ENCODE data around the gene GRIA3.

The GRIA3 gene

GRCh38 chrX:123230798-123231197 is 46.7 kb downstream of the GRIA3 start:
- H3K4me3 ChIP-seq (ENCODE audit: insufficient read depth in 1 of 2, low read depth in 1 of 2, low read length in 2 of 2), result no peak overlapping the region
- no CpG with 5 or more reads among the region's 2 CpGs for WGBS
- DNase-seq, result no peak
- no peak overlapping the region for H3K18ac ChIP-seq (ENCODE audit: low read depth in 1 of 2, low read length in 2 of 2)
- no peak overlapping the region for H3K9ac ChIP-seq (ENCODE audit: low read length)
- no peaks in the 10 kb centered on the region for H3K4me1 ChIP-seq (ENCODE audit: control insufficient read depth, insufficient read depth, low read depth, low read length)
- H2AFZ ChIP-seq (ENCODE audit: low read depth, low read length), result no peak overlapping the region
- no peak overlapping the region for H3K4me2 ChIP-seq (ENCODE audit: low read length, poor library complexity, severe bottlenecking)
- no peak overlapping the region for H2BK15ac ChIP-seq (ENCODE audit: low read depth, poor library complexity, severe bottlenecking)
- no peaks in the 10 kb centered on the region for H3K36me3 ChIP-seq (ENCODE audit: control insufficient read depth in 1 of 2, insufficient read depth in 2 of 2, low read depth in 1 of 2, low read length in 2 of 2)
- no peaks in the 10 kb centered on the region for H3K9me3 ChIP-seq (ENCODE audit: control insufficient read depth, low read length)
- no peaks in the 10 kb centered on the region for H3K27me3 ChIP-seq (ENCODE audit: control insufficient read depth in 1 of 2, insufficient read depth in 1 of 2, low read length in 2 of 2)
- no peak overlapping the region for H2BK5ac ChIP-seq (ENCODE audit: low read depth, low read length, poor library complexity, severe bottlenecking)
- H2BK12ac ChIP-seq (ENCODE audit: low read length in 2 of 2), result no peak overlapping the region
- H2AK5ac ChIP-seq (ENCODE audit: low read length, severe bottlenecking), result no peak overlapping the region
- H3K23ac ChIP-seq (ENCODE audit: low read length in 2 of 2), result no peak overlapping the region
- H3K14ac ChIP-seq (ENCODE audit: low read length in 2 of 2), result no peak overlapping the region
- H4K8ac ChIP-seq (ENCODE audit: low read length), result no peak overlapping the region
- H2BK120ac ChIP-seq (ENCODE audit: low read depth, low read length), result no peak overlapping the region
- H3K4ac ChIP-seq (ENCODE audit: low read depth in 1 of 2, low read length in 2 of 2), result no peak overlapping the region
- H4K91ac ChIP-seq (ENCODE audit: low read length), result no peak overlapping the region
- H3K79me1 ChIP-seq (replicated peaks; ENCODE audit: low read length, poor library complexity, severe bottlenecking), result no peaks in the 10 kb centered on the region
- H3K27ac ChIP-seq (ENCODE audit: low read length, poor library complexity, severe bottlenecking), result no peak overlapping the region

GRCh38 chrX:123236859-123237258 is 52.8 kb downstream of the GRIA3 start:
- H3K4ac ChIP-seq (ENCODE audit: low read depth in 1 of 2, low read length in 2 of 2), result no peak overlapping the region
- no peak overlapping the region for H2BK15ac ChIP-seq (ENCODE audit: low read depth, poor library complexity, severe bottlenecking)
- no peak overlapping the region for H3K23ac ChIP-seq (ENCODE audit: low read length in 2 of 2)
- H4K8ac ChIP-seq (ENCODE audit: low read length), result no peak overlapping the region
- no peak overlapping the region for H3K18ac ChIP-seq (ENCODE audit: low read depth in 1 of 2, low read length in 2 of 2)
- H3K4me2 ChIP-seq (ENCODE audit: low read length, poor library complexity, severe bottlenecking), result no peak overlapping the region
- H2BK5ac ChIP-seq (ENCODE audit: low read depth, low read length, poor library complexity, severe bottlenecking), result no peak overlapping the region
- H4K91ac ChIP-seq (ENCODE audit: low read length), result no peak overlapping the region
- no peak overlapping the region for H2BK120ac ChIP-seq (ENCODE audit: low read depth, low read length)
- H3K27me3 ChIP-seq (ENCODE audit: control insufficient read depth in 1 of 2, insufficient read depth in 1 of 2, low read length in 2 of 2), result no peaks in the 10 kb centered on the region
- no peak overlapping the region for H3K9ac ChIP-seq (ENCODE audit: low read length)
- H2BK12ac ChIP-seq (ENCODE audit: low read length in 2 of 2), result no peak overlapping the region
- no peaks in the 10 kb centered on the region for H3K4me1 ChIP-seq (ENCODE audit: control insufficient read depth, insufficient read depth, low read depth, low read length)
- no peak overlapping the region for H2AFZ ChIP-seq (ENCODE audit: low read depth, low read length)
- H3K9me3 ChIP-seq (ENCODE audit: control insufficient read depth, low read length), result no peaks in the 10 kb centered on the region
- no peaks in the 10 kb centered on the region for H3K36me3 ChIP-seq (ENCODE audit: control insufficient read depth in 1 of 2, insufficient read depth in 2 of 2, low read depth in 1 of 2, low read length in 2 of 2)
- no peaks in the 10 kb centered on the region for H3K79me1 ChIP-seq (replicated peaks; ENCODE audit: low read length, poor library complexity, severe bottlenecking)
- H2AK5ac ChIP-seq (ENCODE audit: low read length, severe bottlenecking), result no peak overlapping the region
- no peak for DNase-seq
- no peak overlapping the region for H3K14ac ChIP-seq (ENCODE audit: low read length in 2 of 2)
- no peak overlapping the region for H3K27ac ChIP-seq (ENCODE audit: low read length, poor library complexity, severe bottlenecking)
- H3K4me3 ChIP-seq (ENCODE audit: insufficient read depth in 1 of 2, low read depth in 1 of 2, low read length in 2 of 2), result no peak overlapping the region

GRCh38 chrX:123237271-123237670 is 53.2 kb downstream of the GRIA3 start:
- H2BK5ac ChIP-seq (ENCODE audit: low read depth, low read length, poor library complexity, severe bottlenecking), result no peak overlapping the region
- no peak overlapping the region for H2AK5ac ChIP-seq (ENCODE audit: low read length, severe bottlenecking)
- no peak overlapping the region for H2BK12ac ChIP-seq (ENCODE audit: low read length in 2 of 2)
- H3K9ac ChIP-seq (ENCODE audit: low read length), result no peak overlapping the region
- H3K27ac ChIP-seq (ENCODE audit: low read length, poor library complexity, severe bottlenecking), result no peak overlapping the region
- H3K23ac ChIP-seq (ENCODE audit: low read length in 2 of 2), result no peak overlapping the region
- no peaks in the 10 kb centered on the region for H3K36me3 ChIP-seq (ENCODE audit: control insufficient read depth in 1 of 2, insufficient read depth in 2 of 2, low read depth in 1 of 2, low read length in 2 of 2)
- H3K9me3 ChIP-seq (ENCODE audit: control insufficient read depth, low read length), result no peaks in the 10 kb centered on the region
- no peaks in the 10 kb centered on the region for H3K27me3 ChIP-seq (ENCODE audit: control insufficient read depth in 1 of 2, insufficient read depth in 1 of 2, low read length in 2 of 2)
- H3K4me2 ChIP-seq (ENCODE audit: low read length, poor library complexity, severe bottlenecking), result no peak overlapping the region
- no peak overlapping the region for H4K8ac ChIP-seq (ENCODE audit: low read length)
- H3K4me1 ChIP-seq (ENCODE audit: control insufficient read depth, insufficient read depth, low read depth, low read length), result no peaks in the 10 kb centered on the region
- H3K4ac ChIP-seq (ENCODE audit: low read depth in 1 of 2, low read length in 2 of 2), result no peak overlapping the region
- no peak for DNase-seq
- no peak overlapping the region for H3K18ac ChIP-seq (ENCODE audit: low read depth in 1 of 2, low read length in 2 of 2)
- no peak overlapping the region for H2BK15ac ChIP-seq (ENCODE audit: low read depth, poor library complexity, severe bottlenecking)
- H3K4me3 ChIP-seq (ENCODE audit: insufficient read depth in 1 of 2, low read depth in 1 of 2, low read length in 2 of 2), result no peak overlapping the region
- no peak overlapping the region for H4K91ac ChIP-seq (ENCODE audit: low read length)
- H2BK120ac ChIP-seq (ENCODE audit: low read depth, low read length), result no peak overlapping the region
- no peak overlapping the region for H2AFZ ChIP-seq (ENCODE audit: low read depth, low read length)
- no peaks in the 10 kb centered on the region for H3K79me1 ChIP-seq (replicated peaks; ENCODE audit: low read length, poor library complexity, severe bottlenecking)
- no peak overlapping the region for H3K14ac ChIP-seq (ENCODE audit: low read length in 2 of 2)
- WGBS, result no CpG with 5 or more reads among the region's 3 CpGs

- Histone ChIP-seq H3K23ac (ENCODE audit: low read length in 2 of 2) (no peak overlapping the region), H2AFZ (ENCODE audit: low read depth, low read length) (no peak overlapping the region), H3K27ac (ENCODE audit: low read length, poor library complexity, severe bottlenecking) (no peak overlapping the region), H4K8ac (ENCODE audit: low read length) (no peak overlapping the region), H3K14ac (ENCODE audit: low read length in 2 of 2) (no peak overlapping the region), H3K4ac (ENCODE audit: low read depth in 1 of 2, low read length in 2 of 2) (no peak overlapping the region), H2BK120ac (ENCODE audit: low read depth, low read length) (no peak overlapping the region), H3K9ac (ENCODE audit: low read length) (no peak overlapping the region), H2AK5ac (ENCODE audit: low read length, severe bottlenecking) (no peak overlapping the region), H3K9me3 (ENCODE audit: control insufficient read depth, low read length) (no peaks in the 10 kb centered on the region), H2BK5ac (ENCODE audit: low read depth, low read length, poor library complexity, severe bottlenecking) (no peak overlapping the region), H3K4me3 (ENCODE audit: insufficient read depth in 1 of 2, low read depth in 1 of 2, low read length in 2 of 2) (no peak overlapping the region), H2BK15ac (ENCODE audit: low read depth, poor library complexity, severe bottlenecking) (no peak overlapping the region), H3K36me3 (ENCODE audit: control insufficient read depth in 1 of 2, insufficient read depth in 2 of 2, low read depth in 1 of 2, low read length in 2 of 2) (peaks cover 0 to 31% of the 10 kb centered on the region in 2 experiments), H3K18ac (ENCODE audit: low read depth in 1 of 2, low read length in 2 of 2) (no peak overlapping the region), H3K79me1 (replicated peaks; ENCODE audit: low read length, poor library complexity, severe bottlenecking) (no peaks in the 10 kb centered on the region), H3K27me3 (ENCODE audit: control insufficient read depth in 1 of 2, insufficient read depth in 1 of 2, low read length in 2 of 2) (no peaks in the 10 kb centered on the region), H3K4me2 (ENCODE audit: low read length, poor library complexity, severe bottlenecking) (no peak overlapping the region), H4K91ac (ENCODE audit: low read length) (no peak overlapping the region), H2BK12ac (ENCODE audit: low read length in 2 of 2) (no peak overlapping the region), H3K4me1 (ENCODE audit: control insufficient read depth, insufficient read depth, low read depth, low read length) (no peaks in the 10 kb centered on the region)
- DNase-seq, result no peak
- 78% methylated on average over 1 of the region's 1 CpG for WGBS
These were observed 70.4 kb downstream of the GRIA3 start for GRCh38 chrX:123254457-123254856.
